GM12872 (cell line): ENCODE data around the gene AVP.

ENCODE experiments used
- CTCF ChIP-seq: IDR thresholded peaks from 3 replicates; pipeline ENCODE4 v1.5.1; 2011; ENCODE audit warnings: low read depth, mild to moderate bottlenecking, low read length, moderate library complexity; ENCODE audit not compliant: insufficient read depth

AVP gene

DNA sequence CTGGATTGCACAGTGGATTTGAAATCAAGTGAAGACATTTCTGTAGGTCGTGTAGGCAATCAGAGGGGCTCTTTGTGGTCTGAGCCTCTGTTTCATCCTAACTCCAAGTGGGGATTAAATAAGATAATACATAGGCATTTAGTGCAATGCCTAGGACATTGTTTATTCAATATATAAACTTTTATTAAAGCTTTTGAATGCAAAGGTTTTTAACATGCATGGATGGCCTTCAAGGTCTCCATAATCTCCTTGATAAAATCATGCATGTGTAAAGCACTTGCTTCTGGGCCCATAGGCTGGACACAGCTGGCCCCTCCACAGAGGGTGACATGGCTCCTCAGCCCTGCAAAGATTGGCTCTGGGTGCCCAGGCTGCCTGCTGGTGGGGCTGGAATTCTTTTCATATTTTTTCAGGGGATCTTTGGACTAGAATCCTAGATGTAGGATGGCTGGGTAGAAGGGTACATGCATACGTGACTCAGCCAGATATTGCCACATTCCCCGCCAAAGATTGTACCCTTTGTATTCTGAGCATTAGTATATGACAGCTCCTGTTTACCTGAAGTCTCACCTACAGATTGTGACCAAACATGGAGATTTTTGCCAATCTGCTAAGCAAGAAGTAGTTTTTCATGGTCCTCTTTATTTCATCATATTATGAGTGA, 19.0 kb upstream of the AVP start:
- TF ChIP-seq CTCF = no peak

- no peak for TF ChIP-seq CTCF
Observed at GRCh38 chr20:3102575-3103368, 18.2 kb upstream of the AVP start.

GRCh38 chr20:3101737-3102574, 17.4 kb upstream of the AVP start:
- TF ChIP-seq CTCF = no peak

- no peak for TF ChIP-seq CTCF
Observed at GRCh38 chr20:3101251-3101650, 16.7 kb upstream of the AVP start.

DNA sequence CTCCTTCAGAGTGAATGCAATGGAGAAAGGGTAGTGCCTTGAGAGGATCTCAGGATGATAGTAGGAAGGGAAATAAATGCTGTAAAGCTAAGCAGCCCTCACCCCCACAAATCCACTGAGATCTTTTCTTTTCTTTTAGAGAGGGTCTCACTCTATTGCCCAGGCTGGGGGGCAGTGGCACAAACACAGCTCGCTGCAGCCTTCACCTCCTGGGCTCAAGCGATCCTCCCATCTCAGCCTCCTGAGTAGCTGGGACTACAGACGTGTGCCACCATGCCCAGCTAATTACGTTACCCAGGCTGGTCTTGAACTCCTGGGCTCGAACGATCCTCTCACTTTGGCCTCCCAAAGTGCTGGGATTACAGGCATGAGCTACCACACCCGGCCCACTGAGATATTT, 16.0 kb upstream of the AVP start:
- no peak for TF ChIP-seq CTCF

DNA sequence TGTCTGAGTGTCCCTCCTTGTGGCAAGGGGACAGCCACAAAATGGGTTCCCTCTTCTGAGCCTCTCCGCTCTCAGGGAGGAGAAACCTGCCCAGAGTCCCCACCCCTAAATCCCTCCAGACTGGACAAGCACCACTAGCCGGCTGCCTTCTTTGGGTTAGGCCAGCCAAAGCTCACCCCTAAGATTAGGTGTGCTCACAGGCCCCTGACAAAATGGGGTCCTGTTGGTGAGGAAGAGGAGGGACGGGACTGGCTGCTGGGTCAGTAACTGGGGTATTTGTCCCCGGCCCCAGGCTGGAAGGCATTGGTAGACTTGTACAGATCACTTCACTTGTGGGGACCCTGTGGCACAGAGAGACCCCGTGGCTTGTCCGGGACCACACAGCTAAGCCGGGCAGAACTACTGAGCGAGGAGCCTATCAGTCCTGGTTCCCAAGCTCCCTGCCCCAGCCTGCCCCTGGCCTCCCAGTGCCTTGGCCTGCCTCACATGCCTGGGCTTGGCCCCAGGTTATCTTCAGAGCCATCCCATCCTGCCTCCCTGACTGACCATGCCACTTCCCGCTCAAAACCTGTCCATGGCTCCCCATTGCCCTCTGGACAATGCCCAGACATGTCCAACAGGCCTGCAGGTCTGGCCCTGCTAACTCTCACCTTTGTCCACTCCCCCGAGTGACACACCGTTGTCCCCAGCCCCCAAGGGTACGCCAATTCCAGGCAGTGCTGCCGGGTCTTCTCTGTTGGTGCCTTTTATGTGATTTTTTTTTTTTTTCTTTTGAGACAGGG, 10.5 kb upstream of the AVP start:
- no peak for TF ChIP-seq CTCF
